Mucosa of gallbladder (tissue), 1 donor: Measurements from ENCODE around the gene MNDA. TPM values are rescaled to one million over a fixed set of nuclear protein-coding genes. Genes with fewer than 3 reads are reported as not detected.

Source experiments
- DNase-seq: peaks from one replicate; pipeline ENCODE4 v3.0.0-alpha.2; 2020; ENCODE audit warnings: low spot score
- total RNA-seq: library from RNA; stranded (reverse); gene quantifications from one replicate; pipeline ENCODE4 v1.2.1, GENCODE V29; 2021
- donor health status: DM: no; HTN: no; CAD: no.

MNDA gene
- 3.8 TPM for total RNA-seq

DNA sequence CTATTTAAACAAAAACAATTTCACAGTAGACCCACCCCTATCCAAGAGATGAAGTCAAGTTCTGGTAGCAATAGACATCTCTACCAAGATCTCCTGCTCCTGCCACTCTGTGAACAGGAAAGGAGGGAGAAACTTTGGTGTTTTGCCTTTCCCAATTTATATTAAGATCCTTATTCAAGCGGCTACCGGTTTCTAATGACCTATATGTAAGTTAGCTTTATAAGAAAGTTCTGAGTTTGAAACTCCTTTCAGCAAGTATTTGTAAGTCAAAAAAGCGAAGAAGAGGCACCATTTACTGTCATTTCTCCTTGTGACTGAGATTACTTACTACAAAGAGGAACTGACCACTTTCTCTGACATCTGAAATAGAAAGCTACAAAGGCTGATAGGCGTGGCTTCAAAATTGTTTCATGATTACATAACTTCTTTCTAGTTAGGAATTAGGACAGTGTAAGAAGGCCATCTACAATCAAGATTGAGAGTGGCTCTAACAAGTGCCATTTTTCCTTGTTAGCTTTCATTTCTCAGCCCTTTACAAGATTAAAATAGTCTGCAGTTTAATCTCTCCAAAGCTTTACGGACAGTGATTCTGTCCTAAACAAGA is at the start of gene MNDA:
Gene MNDA, plus strand, starts transcription at position 448 of the 604 bp plus-strand sequence. CDS start 10,803 bp downstream, outside the sequence.
- DNase-seq: no peak

GRCh38 chr1:158793604-158794003 is 37.5 kb upstream of the MNDA start:
- no peak for DNase-seq

DNA sequence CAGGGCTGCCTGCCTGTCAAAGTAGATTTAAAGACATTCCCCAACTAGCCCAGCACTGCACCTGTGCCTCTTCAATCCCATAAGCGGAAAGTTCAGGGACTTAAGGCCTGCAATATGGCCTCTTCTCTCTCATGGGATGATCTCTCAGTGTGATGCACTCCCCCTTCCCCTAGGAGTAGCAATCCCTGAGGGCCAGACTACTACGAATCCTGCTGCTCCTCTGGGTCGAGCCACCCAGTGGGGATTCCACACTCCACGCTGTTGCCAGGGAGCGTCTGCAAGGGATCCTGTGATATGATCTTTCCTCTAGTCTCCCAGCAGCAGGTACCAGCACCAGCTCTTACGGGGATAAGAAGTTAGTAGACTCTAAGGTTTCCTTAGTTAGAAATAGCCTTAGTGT is 36.9 kb upstream of the MNDA start:
- DNase-seq: no peak

DNA sequence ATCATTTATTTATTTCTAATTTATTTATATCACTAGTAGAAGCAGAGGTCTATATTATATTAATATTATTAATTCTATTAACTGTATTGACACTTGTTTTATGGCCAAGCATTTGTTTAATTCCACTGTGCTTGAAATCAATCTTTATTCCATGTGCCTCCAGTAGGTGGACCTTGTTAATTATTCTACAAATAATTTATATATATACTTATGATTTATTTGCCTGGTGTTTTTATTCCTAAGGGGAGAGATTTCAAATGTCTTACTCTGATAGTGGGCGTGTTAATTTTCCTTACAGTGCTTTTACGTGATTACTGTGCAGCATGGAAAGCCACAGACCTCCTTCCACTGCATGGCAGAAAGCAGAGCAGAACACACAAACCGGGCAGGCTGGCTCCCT is 32.6 kb upstream of the MNDA start:
- no peak for DNase-seq

- DNase-seq: no peak
These were observed 31.5 kb upstream of the MNDA start for GRCh38 chr1:158799689-158800088.

DNA sequence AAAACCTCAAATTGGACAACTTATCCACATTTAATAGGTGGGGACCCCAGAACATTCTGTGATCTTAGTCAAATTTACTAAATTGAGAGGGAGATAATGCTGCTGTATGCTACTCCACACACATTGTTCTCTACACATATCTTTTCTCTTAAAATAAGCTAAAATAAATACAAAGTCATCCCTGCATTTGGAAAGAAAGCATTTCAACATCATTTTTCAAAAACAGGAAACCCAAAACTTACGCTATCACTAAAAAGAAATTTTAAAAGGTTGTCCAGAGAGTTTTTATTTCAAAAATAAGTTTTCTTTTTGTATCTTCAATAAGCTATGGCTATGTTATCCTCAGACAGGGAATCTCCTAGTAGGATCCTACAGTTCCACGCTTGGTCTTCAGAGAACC is 30.6 kb upstream of the MNDA start:
- no peak for DNase-seq

DNA sequence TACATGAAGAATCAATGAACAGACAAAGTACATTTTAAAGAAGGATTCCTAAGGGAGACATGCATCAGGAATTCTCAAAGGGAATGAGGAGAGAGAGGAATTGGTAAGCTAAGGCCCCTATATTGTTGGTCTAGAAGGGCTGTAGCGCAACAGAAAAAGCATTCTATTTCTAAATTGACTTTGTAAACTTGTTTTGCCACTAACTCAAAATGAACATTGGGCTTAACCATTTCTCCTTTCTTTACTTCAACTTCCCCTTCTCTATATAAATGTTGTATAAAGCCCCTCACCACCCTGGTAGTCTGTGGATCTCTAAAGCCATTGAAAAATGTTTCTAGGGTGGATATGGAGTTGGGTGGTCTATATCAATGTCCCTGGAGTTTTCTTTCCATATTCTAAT is 29.8 kb upstream of the MNDA start:
- no peak for DNase-seq

DNA sequence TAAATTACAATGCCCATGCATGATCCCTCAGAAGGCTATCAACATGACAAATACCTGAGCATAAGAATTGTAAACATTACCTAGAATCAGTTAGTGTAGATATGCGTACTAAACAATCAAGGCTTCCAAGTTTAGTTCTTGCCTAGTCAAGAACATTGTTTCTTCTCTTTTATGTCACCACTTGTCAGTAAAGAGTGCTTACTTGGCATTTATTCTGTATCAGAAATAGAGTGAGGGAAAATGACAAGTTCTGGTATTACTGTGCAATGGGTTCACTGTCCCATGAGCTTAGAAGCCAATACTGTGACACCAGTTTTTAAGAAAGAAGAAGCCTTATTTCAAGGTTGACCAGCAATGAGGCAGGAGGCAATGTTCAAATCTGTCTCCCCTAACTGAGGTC is 27.5 kb upstream of the MNDA start:
- no peak for DNase-seq

DNA sequence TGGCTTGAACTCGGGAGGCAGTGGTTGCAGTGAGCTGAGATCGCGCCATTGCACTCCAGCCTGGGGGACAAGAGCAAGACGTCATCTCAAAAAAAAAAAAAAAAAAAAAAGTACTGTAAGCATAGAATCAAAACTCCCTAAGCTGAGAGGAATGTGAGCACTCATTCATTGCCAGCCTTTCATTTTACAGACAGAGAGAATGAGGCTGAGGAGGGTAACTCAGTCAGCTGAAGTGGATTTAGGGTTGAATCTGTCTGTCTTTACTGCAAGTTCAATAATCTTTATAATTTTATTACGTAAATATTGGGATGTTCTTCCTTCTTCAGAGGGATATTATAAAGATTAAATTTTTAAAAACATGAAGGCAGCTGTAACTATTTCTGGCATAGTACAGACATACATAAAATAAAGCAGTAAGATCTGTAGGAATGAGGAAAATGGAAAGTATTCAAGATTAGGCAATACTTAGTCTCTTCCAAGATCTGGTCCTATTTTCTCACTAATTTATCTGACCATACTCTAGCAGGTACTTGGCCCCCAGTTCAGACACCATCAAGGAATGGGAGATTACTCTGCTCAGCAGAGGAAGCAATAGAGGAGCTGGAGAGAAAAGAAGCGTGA is 24.1 kb upstream of the MNDA start:
- DNase-seq: no peak

DNA sequence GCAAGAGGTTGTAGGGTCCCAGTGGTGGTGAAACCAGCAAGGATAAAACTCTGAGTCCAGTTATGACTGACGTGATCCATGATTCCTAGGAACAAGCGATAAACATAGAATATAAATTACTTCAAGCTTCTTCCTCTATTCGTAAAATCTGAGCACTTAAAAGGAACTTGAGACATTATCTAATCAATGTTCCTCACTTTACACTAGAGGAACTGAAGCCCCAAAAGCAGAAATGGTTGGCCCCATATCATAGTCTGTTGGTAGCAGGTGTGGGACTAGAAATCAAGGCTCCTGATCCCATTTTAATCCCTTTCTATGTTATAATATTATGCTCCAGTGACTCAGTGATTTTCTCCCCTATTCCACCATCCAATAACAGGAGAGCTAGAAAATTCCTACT is 21.9 kb upstream of the MNDA start:
- no peak for DNase-seq

DNA sequence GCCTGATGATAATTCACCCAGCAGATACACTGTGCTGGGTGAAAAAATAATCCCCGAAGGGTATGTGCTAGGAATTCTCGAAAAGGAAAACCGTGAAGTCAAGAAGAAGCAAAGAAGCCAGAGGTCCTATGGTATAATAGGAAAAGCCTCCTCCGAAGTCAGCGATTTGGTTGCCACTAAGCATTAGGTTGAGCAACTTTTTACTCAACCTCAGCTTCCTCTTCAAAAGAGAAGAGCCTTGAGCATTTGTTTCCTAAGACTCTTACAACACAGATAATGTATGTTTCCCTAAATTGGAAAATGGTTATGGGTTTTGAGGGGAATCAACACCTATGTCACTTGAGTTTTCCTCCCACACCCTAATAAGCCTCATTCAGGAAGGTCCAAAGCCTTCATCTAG is 21.3 kb upstream of the MNDA start:
- no peak for DNase-seq

DNA sequence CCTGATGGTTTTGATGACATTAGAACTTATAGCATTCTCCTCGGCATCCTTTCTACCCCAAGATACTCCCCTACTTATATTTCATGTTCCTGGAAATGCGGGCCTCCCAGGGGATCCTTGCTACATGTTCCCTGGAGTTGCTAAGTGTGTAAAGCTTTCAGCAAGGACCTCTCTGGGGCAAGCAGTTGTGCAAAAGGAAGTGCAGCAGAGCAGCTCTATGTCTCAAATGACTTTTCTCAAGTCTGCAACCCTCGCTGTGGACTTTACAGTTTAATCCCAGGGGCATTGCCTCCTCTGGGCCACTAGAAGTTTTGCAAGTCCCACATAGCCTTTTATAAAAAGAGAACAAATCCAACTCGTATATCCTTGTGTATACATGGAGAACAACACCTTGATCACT is 20.8 kb upstream of the MNDA start:
- DNase-seq: no peak

- no peak for DNase-seq
These were observed 18.8 kb upstream of the MNDA start for GRCh38 chr1:158812336-158812735.

DNA sequence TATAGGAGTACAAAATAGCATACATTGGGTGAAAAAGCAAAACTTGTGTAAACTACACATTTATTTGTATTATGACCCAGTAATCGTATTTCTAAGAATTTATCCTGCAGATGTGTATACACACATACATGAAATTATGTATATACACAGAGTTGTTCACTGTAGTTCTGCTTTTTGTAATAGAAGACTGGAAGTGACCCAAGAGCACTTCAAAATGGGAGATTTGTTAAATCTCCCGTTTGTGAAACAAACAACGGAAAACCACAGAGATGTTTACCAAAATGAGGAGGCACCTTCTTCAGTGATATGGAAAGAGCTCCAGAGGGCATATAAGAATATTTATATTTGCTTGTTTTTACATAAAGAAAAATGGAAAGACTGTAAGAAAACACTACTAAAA is 18.0 kb upstream of the MNDA start:
- no peak for DNase-seq

DNA sequence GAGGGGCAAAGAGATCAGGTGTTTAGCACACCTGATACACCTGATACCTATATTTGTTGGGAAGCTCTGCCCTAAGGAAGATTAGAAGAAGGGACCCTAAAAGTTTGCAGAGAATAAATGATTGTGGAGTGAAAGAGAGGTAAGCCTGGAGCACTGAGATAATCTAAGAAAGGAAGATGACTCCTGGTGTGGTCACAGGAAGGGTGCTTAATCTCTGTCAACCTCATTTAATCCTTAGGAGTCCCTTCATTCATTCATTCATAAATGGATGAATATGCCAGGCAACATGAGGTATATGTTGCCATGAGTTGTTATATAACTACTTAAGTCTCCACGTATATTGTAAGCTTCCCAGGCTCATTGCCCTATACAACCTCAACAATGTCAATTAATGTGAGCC is 16.2 kb upstream of the MNDA start:
- DNase-seq: no peak

- DNase-seq: no peak
These were observed 12.6 kb upstream of the MNDA start for GRCh38 chr1:158818560-158818959.

DNA sequence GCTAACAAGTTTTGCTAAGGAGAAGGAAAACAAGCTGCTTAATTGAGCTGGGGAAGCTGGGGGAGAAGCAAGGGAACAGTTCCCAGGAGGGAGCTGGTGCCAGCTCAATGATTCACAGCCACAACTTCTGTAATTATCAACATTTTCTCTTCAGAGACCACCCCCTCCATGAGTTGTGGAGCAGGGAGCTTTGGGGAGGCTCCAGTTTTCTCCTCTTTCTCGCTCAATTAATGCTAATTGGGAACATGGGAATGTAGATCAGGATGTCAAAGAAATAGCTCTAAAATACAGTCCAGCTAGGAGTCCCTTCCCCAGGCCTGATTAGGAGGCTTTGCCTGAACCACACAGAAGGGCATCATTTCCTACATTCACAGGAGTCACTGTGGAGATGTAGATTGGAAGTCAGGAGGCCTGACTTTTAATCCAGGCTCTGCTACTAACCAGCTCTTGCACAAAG is 12.1 kb upstream of the MNDA start:
- DNase-seq: no peak

GRCh38 chr1:158819461-158820443 is 11.4 kb upstream of the MNDA start:
- no peak for DNase-seq

DNA sequence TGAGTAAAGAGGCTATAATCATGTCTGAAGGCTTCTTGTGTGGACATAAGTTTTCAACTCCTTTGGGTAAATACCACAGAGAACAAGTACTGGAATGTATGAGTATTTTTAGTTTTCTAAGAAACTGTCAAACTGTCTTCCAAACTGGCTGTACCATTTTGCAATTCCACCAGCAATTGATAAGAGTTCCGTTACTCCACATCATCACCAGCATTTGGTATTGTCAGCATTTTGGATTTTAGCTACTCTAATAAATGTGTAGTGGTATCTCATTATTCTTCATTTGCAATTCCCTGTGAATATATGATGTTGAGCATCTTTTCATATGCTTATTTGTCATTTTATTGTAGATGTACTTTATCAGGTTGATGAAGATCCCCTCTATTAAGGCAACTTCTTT is 9.4 kb upstream of the MNDA start:
- no peak for DNase-seq

GRCh38 chr1:158830074-158830677 is 975 bp upstream of the MNDA start:
- DNase-seq: no peak

DNA sequence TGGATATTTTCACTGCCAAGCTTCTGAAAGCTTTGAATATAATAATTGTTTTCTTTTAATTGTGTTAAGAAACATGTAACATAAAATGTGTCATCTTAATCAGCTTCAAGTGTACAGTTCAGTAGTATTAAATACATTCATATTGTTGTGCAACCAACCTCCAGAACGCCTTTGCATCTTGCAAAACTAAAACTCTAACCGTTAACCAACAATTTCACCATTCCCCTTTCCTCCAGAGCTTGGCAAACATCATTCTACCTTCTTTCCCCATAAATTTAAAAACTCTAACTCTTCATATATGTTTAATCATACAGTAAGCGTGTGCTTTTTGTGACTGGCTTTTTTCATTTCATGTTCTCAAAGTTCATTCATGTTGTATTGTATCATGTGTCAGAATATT is 2.1 kb downstream of the MNDA start:
- no peak for DNase-seq

DNA sequence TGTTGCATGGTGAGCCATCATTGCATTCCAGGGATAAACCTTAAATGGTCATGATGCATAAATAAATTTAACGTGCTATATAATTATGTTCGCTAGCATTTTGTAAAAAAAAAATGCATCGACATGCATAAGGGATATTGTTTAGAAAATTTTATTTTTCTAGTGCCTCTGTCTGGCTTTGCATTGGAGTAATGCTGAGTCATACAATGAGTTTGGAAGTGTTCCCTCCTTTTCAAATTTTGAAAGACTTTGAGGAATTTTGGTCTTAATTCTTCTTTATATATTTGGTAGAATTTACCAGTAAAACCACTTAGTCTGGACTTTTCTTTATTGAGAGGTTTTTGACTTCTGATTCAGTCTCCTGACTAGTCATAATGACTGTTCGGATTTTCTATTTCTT is 4.9 kb downstream of the MNDA start:
- no peak for DNase-seq
